NCI-H2081 (cell line): ENCODE measurements around the gene RHBG.

ENCODE experiments used
- DNase-seq, 2 experiments: peaks; one replicate each; lab custom pipeline; 2025; lab: John Stamatoyannopoulos, UW

The RHBG gene

DNA sequence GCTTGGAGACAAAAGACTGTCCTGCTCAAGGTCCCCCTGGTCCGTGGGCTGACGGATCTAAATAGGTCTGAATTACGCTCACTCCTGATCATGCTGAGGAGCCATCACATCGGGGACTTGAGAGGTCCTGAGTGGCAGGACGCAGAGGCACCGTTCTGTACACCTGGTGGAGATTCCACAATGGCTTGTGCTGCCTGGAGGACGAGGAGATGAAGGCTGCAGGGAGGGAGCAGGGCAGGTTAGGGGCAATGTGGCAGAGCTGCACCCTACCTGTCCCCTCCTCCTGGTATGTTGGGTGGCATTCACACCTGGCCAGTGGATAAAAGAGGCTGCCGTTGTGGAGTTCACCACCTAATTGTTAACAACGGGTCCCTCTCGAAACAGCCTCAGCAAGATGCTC is 38.7 kb downstream of the RHBG start:
- no peak for DNase-seq

DNA sequence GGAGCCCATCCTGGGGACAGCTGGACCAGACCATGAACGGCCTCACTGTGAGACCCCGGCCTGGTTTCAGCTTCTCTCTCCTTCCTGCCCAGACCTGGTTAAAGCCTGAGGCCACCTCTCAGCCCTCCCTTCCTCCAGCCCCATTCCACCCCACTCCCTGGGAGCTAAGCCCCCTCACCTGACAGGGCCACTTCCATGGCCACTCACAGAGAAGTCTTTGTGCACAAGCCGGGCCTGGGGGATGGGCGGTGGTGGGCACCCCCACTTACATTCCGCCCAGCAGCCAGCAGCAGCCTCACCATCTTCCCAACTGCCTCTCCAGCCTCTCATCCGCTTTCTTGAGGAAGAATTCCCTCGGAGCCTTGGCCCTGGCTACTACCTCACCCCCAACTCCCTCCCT is 40.4 kb downstream of the RHBG start:
- no peak for DNase-seq

DNA sequence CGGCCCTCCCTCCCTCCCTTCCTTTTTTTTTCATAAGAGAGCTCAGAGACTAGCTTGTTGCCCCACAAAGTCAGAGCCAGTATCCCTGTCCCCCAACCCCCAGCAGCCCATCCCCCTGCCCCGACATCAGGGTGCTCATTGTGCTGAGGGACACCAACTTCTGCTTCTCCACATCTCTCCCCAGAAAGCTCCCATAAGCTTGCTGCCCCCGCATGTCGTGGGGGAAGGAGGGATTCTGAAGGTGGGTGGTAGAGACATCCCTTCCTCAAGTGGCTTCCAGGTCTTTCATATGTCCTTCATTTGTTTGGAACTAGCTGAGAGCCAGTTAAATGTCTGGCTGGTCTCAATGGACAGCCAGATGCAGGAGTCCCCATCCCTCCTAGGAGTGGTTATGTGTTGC is 41.2 kb downstream of the RHBG start:
- DNase-seq, result no peak

- DNase-seq, result no peak
Observed at GRCh38 chr1:156410740-156411139, 41.7 kb downstream of the RHBG start.

GRCh38 chr1:156412653-156413321 is 43.8 kb downstream of the RHBG start:
- no peak for DNase-seq

DNA sequence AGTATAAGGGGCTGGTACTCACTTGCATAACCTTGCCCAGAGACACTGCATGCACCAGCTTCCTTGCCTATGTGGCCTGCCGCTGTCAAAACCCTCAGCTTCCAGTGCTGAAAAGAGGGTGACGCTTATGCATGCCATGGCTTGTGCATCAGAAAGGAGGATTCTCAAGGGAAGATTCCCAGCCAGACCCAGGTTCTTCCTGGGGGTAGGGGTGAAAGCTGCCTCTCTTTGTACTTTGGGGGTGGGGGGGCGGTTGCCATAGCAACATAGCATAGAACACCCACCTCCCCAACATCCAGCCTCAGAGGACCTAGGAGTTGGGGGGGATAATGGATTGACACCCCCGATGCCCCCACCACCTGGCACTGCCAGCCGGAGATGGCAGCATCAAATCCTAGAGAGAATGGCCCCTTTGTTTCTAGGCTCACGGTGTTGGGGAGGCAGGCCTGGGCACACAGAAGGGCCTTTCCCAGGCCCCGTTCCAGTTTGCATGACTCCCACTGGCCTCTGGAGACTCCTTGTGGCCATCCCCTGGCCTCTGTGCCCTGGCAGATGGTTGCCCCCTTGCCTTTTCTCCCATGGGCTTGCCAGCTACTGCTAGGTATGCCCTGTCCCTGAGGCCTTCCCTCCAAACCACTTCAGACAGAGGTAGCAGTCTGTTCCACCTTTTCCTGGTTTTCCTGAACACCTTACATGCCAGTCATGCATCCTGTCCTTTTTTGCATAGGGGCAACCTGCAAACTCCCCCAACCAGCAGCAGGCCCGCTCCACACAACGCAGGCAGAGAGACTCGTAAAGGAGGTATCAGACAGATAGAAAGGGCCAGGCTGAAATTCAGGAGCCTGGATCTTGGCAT is 44.6 kb downstream of the RHBG start:
- no peak for DNase-seq

DNA sequence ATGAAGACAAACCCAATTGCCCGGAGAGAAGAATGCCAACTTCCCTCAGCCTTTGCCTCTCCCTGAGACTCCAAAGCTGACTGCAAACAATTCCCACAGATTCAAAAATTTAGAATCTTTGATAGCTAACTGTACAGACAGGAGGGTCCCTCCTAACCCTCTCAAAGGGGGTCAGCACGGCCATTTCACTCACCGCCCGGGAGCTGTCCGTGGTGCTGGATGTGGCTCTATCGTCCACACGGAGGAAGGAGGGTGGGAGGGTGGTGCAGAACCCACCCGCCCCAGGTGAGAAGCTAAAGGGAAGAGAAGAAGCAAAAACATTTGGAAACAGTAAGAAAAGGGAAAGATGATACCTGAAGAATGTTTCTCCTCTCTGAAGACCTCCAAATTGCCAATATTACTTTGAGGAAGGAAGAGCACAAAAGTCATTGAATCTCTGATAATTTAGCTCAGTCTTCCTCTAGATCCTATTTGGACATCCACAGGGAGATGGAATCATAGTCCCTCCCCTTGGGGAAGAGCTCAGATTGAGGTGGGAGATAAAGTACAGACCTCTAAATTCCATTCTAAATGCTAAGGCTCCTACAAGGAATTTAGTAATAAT is 45.6 kb downstream of the RHBG start:
- DNase-seq, result no peak

- DNase-seq, result no peak
Observed at GRCh38 chr1:156416993-156417392, 48.0 kb downstream of the RHBG start.

- no peak for DNase-seq
Observed at GRCh38 chr1:156417401-156418020, 48.5 kb downstream of the RHBG start.

DNA sequence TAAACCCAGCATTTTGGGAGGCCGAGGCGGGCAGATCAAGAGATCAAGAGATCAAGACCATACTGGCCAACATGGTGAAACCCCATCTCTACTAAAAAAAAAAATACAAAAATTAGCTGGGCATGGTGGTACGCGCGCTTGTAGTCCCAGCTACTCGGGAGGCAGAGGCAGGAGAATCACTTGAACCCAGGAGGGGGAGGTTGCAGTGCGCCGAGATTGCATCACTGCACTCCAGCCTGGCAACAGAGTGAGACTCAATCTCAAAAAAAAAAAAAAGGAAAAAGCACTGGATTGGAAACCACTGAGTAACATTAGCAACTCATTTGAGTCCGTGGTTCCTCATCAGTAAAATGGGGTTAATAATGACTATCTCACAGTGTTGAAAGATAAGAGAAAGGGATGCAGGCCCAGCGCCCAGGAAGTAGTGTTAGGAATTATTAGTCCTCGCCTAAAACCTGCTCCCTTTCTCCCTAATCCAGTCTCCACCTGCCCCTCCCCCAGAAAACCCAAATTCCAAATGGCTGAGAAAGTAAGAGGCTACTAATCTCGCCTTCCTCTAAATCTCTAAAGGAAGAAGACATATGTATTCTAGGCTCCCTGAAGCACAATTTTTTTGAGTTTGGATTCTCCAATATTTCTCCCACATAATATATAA is 49.5 kb downstream of the RHBG start:
- no peak for DNase-seq

- DNase-seq, result no peak
Observed at GRCh38 chr1:156419854-156420204, 50.8 kb downstream of the RHBG start.

- no peak for DNase-seq
Observed at GRCh38 chr1:156420205-156421061, 51.4 kb downstream of the RHBG start.

GRCh38 chr1:156421062-156421938 is 52.3 kb downstream of the RHBG start:
- peak; percentile 85 for DNase-seq

DNA sequence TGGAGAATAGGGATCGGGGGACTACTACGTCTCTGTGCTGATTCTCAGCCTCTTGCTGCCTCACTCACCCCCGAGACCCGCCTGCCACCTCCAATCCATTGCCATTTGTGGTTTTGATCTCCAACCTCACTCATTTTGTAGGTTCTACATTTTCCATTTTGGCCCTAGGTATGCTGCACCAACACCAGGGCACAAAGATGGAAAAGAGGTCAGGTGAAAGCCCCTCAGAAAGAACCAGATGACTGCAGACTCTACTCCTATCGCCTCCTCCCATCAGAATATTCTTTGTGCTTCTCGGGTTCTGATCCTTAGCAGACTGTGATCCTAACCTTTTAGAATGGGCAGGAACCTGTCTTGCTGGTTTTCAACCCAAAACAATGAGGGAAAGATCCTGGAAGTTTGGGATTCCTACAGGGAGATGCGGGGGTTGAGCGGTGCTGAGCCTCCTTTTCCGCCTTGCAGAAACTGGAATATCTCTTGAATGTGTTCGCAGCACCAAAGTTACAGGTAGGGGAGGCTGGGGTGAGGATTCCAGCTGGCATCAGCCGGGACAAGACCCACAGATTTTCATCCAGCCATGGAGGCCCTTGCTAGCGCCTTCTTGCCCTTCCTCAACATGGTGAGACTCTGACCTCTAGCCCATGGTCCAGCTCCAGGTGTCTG is 53.1 kb downstream of the RHBG start:
- no peak for DNase-seq

DNA sequence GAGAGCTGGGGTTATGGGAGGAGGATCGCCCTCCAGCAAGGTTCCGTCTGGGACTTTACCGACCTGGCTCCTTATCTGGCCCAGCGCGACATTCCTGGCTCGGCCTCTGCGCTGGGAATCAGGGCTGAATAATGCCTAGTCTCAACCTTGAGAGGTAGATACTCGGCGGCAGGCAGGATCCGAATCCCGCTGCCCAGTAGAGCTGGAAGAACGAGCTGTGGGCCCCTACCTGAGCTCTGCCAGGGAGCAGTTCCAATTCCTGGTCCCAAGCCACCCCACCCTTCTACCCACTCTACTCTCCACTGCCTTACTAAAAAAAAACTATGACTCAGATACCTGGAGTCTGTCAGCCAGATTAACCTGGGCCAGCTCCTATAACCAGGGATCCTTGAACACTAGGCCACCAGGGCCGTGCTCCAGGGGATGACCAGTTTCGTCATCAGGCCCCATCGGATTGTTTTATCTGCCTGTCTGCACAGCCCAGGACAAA is 53.6 kb downstream of the RHBG start:
- no peak for DNase-seq

GRCh38 chr1:156423422-156424352 is 54.7 kb downstream of the RHBG start:
- DNase-seq, result no peak

DNA sequence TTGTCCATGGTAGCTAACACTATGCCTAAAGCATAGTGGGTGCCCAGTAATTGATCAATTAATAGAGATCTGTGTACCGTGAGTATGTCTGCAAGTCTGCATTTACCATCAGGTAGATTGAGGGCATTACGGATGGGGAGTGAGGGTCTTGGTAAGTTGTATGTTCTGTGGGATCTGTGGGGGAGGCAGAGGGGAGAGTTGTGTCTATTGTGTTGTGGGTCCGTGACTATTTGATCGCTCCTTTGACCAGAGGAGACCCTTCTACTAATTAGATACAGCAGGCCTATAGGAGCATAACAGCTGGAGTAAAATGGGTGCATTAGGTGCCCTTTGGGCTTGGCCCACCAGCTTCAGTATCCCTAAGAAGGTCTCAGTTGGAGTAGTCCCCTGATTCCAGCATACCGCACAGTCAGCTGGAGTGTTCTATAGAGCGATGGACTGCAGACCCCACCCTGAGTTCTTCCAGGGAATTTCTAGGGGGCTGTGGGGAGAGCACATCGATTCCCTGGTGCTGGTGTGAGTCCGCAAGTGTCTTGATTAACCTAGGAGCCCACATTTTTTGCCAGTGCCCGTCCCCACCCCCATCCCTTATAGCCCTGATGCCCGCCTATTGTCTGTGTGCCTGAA is 55.9 kb downstream of the RHBG start:
- DNase-seq, result no peak

DNA sequence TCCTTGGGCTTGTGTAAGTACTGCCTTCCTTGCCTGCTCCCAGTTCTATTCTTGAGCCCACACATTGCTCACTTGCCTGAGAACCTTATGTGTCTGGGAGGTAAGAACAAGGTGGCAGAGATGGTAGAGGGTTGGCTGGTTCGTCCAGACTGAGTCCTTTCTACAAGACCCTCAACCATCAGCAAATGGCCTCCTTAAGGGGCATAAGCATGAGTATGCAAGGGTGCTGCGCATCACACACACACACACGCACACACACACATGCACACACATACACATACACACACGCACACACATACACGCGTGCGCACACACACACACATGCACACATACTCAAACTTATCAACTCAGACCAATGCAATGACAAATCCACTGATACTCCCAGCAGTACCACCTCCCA is 56.9 kb downstream of the RHBG start:
- DNase-seq, result no peak
